K562 (cell line): ENCODE data around the gene AZU1.

Source experiments
- FOXJ3 ChIP-seq: sonication (generic); formaldehyde crosslinking; IDR thresholded peaks from 2 replicates; pipeline ENCODE4 v1.4.0; 2020; ENCODE audit warnings: mild to moderate bottlenecking, missing genetic modification reagents
- GABPB1 ChIP-seq: sonication (generic); formaldehyde crosslinking; IDR thresholded peaks from 2 replicates; pipeline ENCODE4 v1.8.0; 2022; ENCODE audit warnings: mild to moderate bottlenecking, missing genetic modification reagents
- HBP1 ChIP-seq: fragments of 450-650 bp; formaldehyde crosslinking; IDR thresholded peaks from 2 replicates; pipeline ENCODE4 v1.4.0; 2022; ENCODE audit warnings: missing genetic modification characterization
- HNRNPL ChIP-seq: fragments of 200-400 bp; formaldehyde crosslinking; IDR thresholded peaks from 2 replicates; pipeline ENCODE4 v1.6.1; 2017; ENCODE audit warnings: low read depth, mild to moderate bottlenecking, low read length
- IRF1 ChIP-seq: sonication (generic); formaldehyde crosslinking; IDR thresholded peaks from 2 replicates; pipeline ENCODE4 v1.8.0; 2022; ENCODE audit warnings: missing genetic modification reagents, mild to moderate bottlenecking, borderline replicate concordance
- KDM4B ChIP-seq, 2 experiments: fragments of 450-650 bp in 1 of 2; sonication (generic) in 1 of 2; IDR thresholded peaks; 2 replicates each; pipeline ENCODE4 v1.6.1; 2016 to 2017; ENCODE audit warnings: borderline replicate concordance in 2 of 2, antibody characterized with exemption in 1 of 2, low read depth in 1 of 2, mild to moderate bottlenecking in 1 of 2
- POLR2A ChIP-seq: fragments of 450-650 bp; conservative IDR thresholded peaks from 2 replicates; pipeline ENCODE4 v1.6.1; 2016
- TF ChIP-seq, protein P1 (sequence below): fragments of 250-450 bp; sonication (Bioruptor Pico); IDR thresholded peaks from 2 replicates; pipeline ENCODE4 v1.5.1; 2021; ENCODE audit warnings: mild to moderate bottlenecking

GRCh38 chr19:866769-867300 is 39.2 kb downstream of the AZU1 start:
- TF ChIP-seq HBP1 (CRISPR knock-in tag), result no peak
- peak; percentile 58; the same call in 1 of the 2 replicates for TF ChIP-seq HNRNPL
- TF ChIP-seq, protein P1, sequence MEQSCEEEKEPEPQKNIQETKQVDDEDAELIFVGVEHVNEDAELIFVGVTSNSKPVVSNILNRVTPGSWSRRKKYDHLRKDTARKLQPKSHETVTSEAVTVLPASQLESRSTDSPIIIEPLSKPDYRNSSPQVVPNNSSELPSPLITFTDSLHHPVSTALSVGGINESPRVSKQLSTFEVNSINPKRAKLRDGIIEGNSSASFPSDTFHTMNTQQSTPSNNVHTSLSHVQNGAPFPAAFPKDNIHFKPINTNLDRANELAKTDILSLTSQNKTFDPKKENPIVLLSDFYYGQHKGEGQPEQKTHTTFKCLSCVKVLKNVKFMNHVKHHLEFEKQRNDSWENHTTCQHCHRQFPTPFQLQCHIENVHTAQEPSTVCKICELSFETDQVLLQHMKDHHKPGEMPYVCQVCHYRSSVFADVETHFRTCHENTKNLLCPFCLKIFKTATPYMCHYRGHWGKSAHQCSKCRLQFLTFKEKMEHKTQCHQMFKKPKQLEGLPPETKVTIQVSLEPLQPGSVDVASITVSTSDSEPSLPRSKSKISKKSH (CRISPR knock-in tag), result no peak
- TF ChIP-seq GABPB1 (CRISPR knock-in tag), result no peak
- TF ChIP-seq POLR2A, result no peak
- no peak for TF ChIP-seq KDM4B (IDR thresholded peaks at IDR 0.05; ENCODE audit: borderline replicate concordance in 2 of 2, low read depth in 1 of 2)
- TF ChIP-seq IRF1 (CRISPR knock-in tag), result no peak
- no peak for TF ChIP-seq FOXJ3 (CRISPR knock-in tag)
